Esophagus squamous epithelium (tissue), 4 donors: ENCODE measurements around the gene CHST11.

Source experiments
- POLR2A ChIP-seq, 4 donors: fragments of 450-650 bp; IDR thresholded peaks; one replicate each; pipeline ENCODE4 v1.6.1; 2017; ENCODE audit warnings: antibody characterized with exemption in 4 of 4, mild to moderate bottlenecking in 4 of 4, moderate library complexity in 3 of 4
- TF ChIP-seq, protein P1 (sequence below), 6 experiments: fragments of 450-650 bp in 4 of 6; fragments of 200-600 bp in 2 of 6; sonication (generic) in 2 of 6; IDR thresholded peaks; one replicate each; pipeline ENCODE4 v1.5.1; 2016 to 2019; ENCODE audit warnings: antibody characterized with exemption in 6 of 6, mild to moderate bottlenecking in 4 of 6, moderate library complexity in 4 of 6

DNA sequence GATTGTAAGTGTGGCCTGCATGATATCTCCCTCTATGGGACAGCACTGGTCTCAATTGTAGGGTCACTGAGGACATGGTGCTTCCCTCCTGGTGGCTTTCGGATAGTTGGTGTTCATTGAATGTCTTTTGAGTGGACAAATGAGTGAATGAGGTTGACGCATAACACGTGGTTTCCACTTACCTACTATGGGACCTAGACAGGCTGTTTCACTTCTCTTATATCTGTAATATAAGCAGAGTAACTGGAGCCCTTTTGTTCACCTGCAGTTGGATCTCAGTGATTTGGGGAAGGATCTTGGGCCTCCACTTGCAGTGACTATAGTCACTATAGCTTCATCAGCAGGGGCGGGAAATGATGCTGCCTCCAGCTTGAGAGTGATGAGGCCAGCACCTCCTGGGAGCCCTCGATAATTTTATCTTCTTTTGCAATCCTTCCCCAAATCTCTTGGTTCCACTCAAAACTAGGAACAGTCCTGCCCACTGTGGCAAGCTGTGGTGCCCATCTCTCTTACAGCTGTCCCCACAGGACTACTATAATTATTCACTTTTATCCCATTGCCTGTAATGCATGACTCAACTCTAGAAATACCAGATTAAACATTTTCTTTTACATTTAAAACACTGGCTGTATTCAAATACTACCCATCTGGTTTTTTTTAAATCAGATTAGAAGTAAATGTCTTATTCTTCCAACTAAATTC lies 242.9 kb downstream of the CHST11 start:
- TF ChIP-seq, protein P1, sequence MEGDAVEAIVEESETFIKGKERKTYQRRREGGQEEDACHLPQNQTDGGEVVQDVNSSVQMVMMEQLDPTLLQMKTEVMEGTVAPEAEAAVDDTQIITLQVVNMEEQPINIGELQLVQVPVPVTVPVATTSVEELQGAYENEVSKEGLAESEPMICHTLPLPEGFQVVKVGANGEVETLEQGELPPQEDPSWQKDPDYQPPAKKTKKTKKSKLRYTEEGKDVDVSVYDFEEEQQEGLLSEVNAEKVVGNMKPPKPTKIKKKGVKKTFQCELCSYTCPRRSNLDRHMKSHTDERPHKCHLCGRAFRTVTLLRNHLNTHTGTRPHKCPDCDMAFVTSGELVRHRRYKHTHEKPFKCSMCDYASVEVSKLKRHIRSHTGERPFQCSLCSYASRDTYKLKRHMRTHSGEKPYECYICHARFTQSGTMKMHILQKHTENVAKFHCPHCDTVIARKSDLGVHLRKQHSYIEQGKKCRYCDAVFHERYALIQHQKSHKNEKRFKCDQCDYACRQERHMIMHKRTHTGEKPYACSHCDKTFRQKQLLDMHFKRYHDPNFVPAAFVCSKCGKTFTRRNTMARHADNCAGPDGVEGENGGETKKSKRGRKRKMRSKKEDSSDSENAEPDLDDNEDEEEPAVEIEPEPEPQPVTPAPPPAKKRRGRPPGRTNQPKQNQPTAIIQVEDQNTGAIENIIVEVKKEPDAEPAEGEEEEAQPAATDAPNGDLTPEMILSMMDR (IDR thresholded peaks at IDR 0.05): no peak
- TF ChIP-seq POLR2A (IDR thresholded peaks at IDR 0.05): no peak
